GM21447 (cell line): ENCODE results near the gene FANCE.
"Not testable (repeated sequence)": the region's sequence is repeated elsewhere in the genome, so short reads cannot be mapped to it uniquely, and the experiment has no call there.

Experiments
- ATAC-seq: cut with Tn5 transposase; IDR thresholded peaks from one replicate; pipeline ENCODE4 v1.9.1; 2021; ENCODE audit not compliant: unreplicated experiment

Gene FANCE

GRCh38 chr6:35496841-35497570 lies 44.9 kb downstream of the FANCE start, which contains the start of gene TEAD3:
TSS of gene TEAD3 (minus strand) at chr6:35497079.
- ATAC-seq, result no peak

DNA sequence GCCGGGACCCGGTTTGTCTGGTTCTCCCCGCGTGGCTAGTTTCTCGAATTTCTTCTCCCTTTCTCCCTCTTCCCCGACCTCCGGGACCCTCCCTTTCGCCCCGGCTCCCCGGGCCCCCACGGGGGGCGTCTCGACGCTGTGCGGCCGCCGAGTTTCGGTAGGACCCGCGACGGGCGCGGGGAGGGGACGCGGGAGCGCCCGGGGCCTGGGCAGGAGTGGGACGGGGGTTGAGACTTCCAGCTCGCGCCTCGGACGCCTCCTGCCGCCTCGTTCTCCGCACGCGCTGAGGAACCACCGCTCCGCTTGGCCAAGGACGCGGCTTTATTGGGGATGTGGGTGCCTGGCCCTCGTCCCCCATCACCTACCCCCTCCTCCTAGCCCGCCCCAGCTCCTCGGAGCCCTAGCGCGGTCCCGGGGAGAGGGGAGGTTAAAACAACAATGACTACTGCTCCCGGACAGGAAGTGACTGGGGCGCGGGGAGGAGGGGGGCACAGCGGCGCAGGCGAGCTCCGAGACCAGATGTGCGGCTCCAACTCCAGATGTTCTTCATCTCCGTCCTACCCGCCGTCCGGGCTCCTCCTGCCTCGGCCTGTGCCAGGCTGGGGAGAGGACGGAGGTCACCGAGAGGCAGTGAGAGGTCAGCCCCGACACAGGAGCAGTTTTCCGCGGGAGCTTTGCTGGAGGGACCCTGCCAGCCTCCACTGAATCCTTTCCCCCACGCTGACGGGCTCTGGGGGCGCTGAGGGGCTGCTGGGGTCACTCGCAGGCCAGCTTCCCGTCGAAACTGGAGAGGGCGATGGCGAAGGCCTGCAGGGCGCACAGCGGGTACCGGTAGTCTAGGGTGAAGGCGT lies 45.7 kb downstream of the FANCE start:
- ATAC-seq, result no peak

- ATAC-seq, result no peak
Observed at GRCh38 chr6:35498422-35499067, 46.4 kb downstream of the FANCE start.

DNA sequence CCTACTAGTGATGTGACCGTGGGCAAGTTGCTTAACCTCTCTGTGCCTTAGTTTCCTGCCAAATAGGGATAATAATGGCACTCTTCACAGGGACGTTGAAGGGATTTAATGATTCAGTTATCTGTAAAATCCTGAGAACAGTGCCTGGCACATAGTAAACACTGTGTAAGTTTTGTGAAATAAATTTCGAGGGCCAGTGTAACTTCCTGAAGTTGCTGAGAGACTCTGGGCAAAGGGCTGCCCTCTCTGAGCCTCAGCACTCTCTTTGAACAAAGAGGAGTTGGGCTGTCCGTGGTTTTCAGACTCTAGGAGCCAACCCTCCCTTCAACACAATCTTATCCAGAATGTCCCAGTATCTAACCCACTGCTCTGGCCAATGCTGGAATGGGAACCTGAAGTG lies 47.2 kb downstream of the FANCE start:
- ATAC-seq, result no peak

DNA sequence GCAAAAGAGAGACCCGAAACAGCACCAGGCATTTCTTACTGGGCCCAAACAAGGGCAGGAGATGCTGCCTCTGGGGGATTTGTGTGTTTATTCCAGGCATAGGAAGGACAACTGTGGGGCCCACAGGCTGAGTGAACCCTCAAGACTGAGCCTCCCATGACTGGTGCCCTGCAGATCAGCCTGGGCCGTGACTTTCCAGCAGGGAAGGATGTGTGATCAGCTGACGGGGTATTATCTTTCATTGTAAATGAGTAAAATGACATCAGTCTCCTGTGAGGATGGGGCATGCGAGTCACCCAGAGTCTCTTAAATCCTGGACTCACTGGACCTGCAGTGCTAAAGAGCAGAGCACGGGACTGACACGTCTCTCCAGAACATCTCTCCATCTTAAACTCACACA lies 48.6 kb downstream of the FANCE start:
- ATAC-seq, result no peak

DNA sequence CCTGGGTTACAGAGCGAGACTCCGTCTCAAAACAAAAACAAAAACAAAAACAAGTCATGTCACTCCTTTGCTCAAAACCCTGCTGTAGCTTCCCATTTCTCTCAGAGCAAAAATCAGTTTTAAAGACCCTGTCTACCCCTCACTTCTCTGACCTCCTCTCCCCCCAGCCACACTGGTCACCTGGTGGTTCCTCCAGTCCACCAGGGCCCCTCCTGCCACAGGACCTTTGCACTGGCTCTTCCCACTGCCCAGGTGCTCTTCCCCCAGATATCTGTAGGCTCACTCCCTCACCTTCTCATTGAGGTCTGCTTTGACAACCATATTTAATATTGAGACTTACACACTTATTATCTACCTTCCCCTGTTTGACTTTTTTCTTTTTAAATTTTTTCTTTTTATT lies 49.6 kb downstream of the FANCE start:
- ATAC-seq, result no peak

GRCh38 chr6:35503534-35503933 lies 51.4 kb downstream of the FANCE start:
- no peak for ATAC-seq

- ATAC-seq, result no peak
Observed at GRCh38 chr6:35505999-35506412, 53.9 kb downstream of the FANCE start.

- ATAC-seq, result no peak
Observed at GRCh38 chr6:35506536-35506935, 54.4 kb downstream of the FANCE start.

DNA sequence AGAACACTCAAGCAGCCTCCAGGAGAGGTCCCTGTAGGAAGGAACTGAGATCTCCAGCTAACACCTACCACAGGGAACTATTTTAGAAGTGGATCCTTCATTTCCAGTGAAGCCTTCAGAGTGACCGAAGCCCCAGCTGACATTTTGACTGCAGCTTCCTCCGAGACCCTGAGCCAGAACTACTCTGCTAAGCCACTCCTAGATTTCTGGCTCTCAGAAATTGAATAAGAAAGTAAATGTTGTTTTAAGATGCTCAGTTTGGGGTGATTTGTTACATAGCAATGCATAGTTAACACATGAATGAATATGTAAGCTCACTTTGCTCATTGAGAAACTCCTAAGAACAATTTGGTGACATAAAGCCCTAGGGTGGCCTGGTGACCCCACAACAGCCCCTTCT lies 55.1 kb downstream of the FANCE start:
- no peak for ATAC-seq

GRCh38 chr6:35508027-35508426 lies 55.9 kb downstream of the FANCE start:
- no peak for ATAC-seq

- no peak for ATAC-seq
Observed at GRCh38 chr6:35508542-35508941, 56.4 kb downstream of the FANCE start.

DNA sequence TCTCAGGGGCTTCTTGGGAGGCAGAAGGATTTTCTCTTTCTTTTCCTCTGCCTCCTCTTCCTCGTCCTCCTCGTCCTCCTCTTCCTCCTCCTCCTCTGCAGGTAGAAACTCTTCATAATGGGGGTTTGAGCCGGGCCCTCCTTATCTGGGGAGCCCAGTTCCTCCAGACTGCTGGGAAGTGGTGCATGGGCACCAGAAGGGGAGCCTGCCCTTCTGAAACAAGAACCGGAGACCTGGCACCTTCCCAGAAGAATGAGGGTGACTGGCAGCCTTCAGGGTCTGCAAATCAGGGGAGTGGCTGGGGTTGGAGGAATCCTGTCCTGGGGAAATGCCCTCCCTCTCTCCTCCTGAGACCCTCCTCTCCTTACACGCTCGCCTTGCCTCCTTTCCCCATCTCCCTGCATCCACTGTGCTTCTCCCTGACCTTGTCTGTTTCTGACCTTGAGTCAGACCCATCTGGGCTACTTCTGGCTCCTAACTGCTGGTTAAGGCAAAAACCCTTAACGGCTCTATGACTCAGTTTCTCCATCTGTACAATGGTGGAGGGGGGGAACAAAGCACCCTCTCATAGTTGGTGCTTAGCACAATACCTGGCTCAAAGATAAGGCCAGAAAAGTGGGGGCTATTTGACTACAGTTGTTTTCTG lies 58.9 kb downstream of the FANCE start:
- no peak for ATAC-seq

- no peak for ATAC-seq
Observed at GRCh38 chr6:35511562-35511941, 59.4 kb downstream of the FANCE start.

DNA sequence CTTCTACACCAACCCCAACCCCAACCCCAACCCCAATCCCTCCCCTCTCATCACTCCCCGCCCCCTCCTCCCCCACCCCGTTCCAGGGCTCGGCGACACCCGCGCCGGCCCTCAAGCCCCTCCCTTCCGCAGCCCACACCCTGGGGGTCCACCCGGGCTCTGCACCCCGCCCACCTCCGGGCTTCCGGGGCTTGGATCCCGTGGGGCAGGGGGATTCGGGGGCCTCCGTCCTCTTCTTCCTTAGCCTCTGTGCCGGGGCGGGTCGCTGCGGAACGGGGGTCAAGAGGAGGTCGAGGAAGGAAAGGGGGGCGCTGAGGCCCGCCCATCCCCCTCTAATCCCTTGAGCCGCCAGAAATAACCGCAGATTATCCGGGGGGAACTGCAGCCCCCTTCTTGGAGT lies 59.9 kb downstream of the FANCE start:
- ATAC-seq, result no peak

DNA sequence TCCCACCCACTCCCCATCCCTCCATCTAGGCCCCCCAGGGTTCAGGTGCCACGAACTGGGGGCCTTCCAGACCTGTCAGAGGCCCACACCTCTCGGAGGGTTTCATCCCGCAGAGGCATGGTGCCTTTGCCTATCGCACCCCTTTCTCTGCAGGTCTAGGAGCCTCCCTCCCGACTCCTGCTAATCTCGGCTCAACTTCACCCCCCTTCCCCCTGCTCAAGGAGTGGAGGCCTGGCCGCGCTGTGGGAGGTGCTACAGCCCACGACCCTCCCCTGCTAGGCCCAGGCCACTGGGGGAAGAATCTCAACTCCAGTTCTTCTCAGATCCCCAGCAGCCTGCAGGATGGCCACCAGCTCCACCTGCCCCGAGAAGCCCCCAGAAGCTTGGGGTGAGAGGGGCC lies 60.6 kb downstream of the FANCE start, which contains the start of gene TULP1:
TSS of gene TULP1 (minus strand) at position 157 of the 400 bp plus-strand sequence. CDS start at position 119, 38 bp downstream.
- no peak for ATAC-seq

DNA sequence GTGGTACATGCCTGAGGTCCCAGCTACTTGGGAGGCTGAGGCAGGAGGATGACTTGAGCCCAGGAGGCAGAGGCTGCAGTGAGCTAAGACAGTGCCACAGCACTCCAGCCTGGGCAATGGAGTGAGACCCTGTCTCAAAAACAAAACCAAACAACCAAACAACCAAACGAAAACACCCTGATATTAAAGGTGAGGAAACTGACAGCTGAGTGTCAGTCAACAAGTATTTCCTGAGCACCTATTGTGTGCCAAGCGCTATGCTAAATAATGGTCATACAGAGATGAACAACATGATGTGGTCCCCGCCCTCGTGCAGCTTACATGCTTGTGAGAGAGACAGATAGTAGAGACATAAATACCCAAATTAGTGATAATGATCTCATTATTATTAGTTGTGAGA lies 62.4 kb downstream of the FANCE start:
- ATAC-seq, result no peak

GRCh38 chr6:35515939-35516338 lies 63.8 kb downstream of the FANCE start:
- not testable (repeated sequence) for ATAC-seq
